H1 (cell line): ENCODE results near the gene KIF5C. TPM values are rescaled to one million over a fixed set of nuclear protein-coding genes. Genes with fewer than 3 reads are reported as not detected.

Experiments used
- CBX8 ChIP-seq: fragments of 300-800, 300-1000 bp; sonication (generic); IDR thresholded peaks from 2 replicates; pipeline ENCODE4 v1.7.1; 2016; ENCODE audit warnings: low read depth, low read length, borderline replicate concordance
- EZH2 ChIP-seq: fragments of 200-600 bp; sonication (generic); IDR thresholded peaks from 2 replicates; pipeline ENCODE4 v1.7.1; 2012; ENCODE audit warnings: low read depth, mild to moderate bottlenecking, moderate library complexity, low read length, inconsistent platforms; ENCODE audit not compliant: severe bottlenecking
- HDAC6 ChIP-seq: IDR thresholded peaks from one replicate; pipeline ENCODE4 v1.7.1; 2012; ENCODE audit warnings: low read depth, mild to moderate bottlenecking, inconsistent platforms, low read length, moderate library complexity
- KDM1A ChIP-seq: fragments of 200-600, 300-600 bp; sonication (generic); IDR thresholded peaks from 2 replicates; pipeline ENCODE4 v1.7.1; 2016; ENCODE audit warnings: mild to moderate bottlenecking, low read length, borderline replicate concordance
- KDM4A ChIP-seq: IDR thresholded peaks from one replicate; pipeline ENCODE4 v1.7.1; 2012; ENCODE audit warnings: low read depth, mild to moderate bottlenecking, moderate library complexity, low read length, inconsistent platforms; ENCODE audit not compliant: severe bottlenecking
- SIN3A ChIP-seq, 2 experiments: IDR thresholded peaks in 1 of 2; conservative IDR thresholded peaks in 1 of 2; 2 replicates each; pipeline ENCODE4 v1.6.1; 2011 to 2012; ENCODE audit warnings: low read length in 2 of 2, improper control_type of control experiment in 1 of 2, low read depth in 1 of 2, mild to moderate bottlenecking in 1 of 2
- SP4 ChIP-seq: IDR thresholded peaks from 2 replicates; pipeline ENCODE4 v1.6.1; 2012; ENCODE audit warnings: low read length, inconsistent platforms
- SRF ChIP-seq: IDR thresholded peaks from 2 replicates; pipeline ENCODE4 v1.6.1; 2011; ENCODE audit warnings: mild to moderate bottlenecking, low read depth, low read length, moderate library complexity
- TAF1 ChIP-seq: IDR thresholded peaks from 2 replicates; pipeline ENCODE4 v1.6.1; 2011; ENCODE audit warnings: mild to moderate bottlenecking, low read depth, low read length
- polyA plus RNA-seq, 7 experiments: library from polyadenylated mRNA; depleted of rRNA in 3 of 7; stranded (reverse) in 5 of 7; unstranded in 2 of 7; fragments of >200 nt in 5 of 7; fragments of 200-250 nt in 2 of 7; gene quantifications; 1 replicate in 5 of 7; 2 replicates in 1 of 7; 4 replicates in 1 of 7; pipeline versions ENCODE4 v1.2.1 to v1.2.3, GENCODE V29; 2011 to 2013; ENCODE audit warnings: missing spikeins in 2 of 7, mixed read lengths in 2 of 7
- total RNA-seq: library from RNA; stranded (reverse); fragmentation: NEBNext Ultra II Directional; extraction: Animal tissue kit (Norgen Biotek cat#: 25700); gene quantifications from 2 replicates; pipeline ENCODE4 v1.2.1, GENCODE V29; 2021
- TF ChIP-seq, protein P1 (sequence below): fragments of 300-600 bp; sonication (generic); IDR thresholded peaks from 2 replicates; pipeline ENCODE4 v1.7.1; 2012; ENCODE audit warnings: low read length, moderate library complexity, mild to moderate bottlenecking, inconsistent platforms; ENCODE audit not compliant: insufficient replicate concordance
- TF ChIP-seq, protein P2 (sequence below): IDR thresholded peaks from 2 replicates; pipeline ENCODE4 v1.6.1; 2011; ENCODE audit warnings: low read depth, mild to moderate bottlenecking, low read length; ENCODE audit not compliant: insufficient read depth

KIF5C gene
- total and polyA plus RNA-seq, 2 of the 8 experiments (the other 6 are each of a cell fraction or from before 2014, with no cell fraction given): 16.3 to 66.4 TPM

DNA sequence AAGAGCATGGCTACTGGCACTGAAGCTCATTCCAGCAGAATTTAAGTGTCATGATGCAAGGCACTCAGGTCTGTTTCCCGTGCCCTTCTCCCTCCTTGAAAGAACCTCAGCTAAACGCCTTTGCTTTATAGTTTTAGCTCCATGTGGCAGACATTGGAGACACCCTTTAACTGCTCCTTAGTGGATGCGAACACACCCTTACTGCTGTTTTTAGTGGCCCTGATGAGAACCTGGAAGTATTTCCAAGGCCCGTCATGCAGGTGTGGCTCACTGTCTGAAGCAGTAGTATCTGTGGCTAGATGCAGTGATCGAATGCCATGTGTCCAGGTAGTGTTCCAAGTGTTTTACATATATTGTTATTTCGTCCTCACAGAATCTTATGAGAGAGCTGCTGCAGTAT is 28.3 kb downstream of the KIF5C start (continued):
- TF ChIP-seq, protein P1, sequence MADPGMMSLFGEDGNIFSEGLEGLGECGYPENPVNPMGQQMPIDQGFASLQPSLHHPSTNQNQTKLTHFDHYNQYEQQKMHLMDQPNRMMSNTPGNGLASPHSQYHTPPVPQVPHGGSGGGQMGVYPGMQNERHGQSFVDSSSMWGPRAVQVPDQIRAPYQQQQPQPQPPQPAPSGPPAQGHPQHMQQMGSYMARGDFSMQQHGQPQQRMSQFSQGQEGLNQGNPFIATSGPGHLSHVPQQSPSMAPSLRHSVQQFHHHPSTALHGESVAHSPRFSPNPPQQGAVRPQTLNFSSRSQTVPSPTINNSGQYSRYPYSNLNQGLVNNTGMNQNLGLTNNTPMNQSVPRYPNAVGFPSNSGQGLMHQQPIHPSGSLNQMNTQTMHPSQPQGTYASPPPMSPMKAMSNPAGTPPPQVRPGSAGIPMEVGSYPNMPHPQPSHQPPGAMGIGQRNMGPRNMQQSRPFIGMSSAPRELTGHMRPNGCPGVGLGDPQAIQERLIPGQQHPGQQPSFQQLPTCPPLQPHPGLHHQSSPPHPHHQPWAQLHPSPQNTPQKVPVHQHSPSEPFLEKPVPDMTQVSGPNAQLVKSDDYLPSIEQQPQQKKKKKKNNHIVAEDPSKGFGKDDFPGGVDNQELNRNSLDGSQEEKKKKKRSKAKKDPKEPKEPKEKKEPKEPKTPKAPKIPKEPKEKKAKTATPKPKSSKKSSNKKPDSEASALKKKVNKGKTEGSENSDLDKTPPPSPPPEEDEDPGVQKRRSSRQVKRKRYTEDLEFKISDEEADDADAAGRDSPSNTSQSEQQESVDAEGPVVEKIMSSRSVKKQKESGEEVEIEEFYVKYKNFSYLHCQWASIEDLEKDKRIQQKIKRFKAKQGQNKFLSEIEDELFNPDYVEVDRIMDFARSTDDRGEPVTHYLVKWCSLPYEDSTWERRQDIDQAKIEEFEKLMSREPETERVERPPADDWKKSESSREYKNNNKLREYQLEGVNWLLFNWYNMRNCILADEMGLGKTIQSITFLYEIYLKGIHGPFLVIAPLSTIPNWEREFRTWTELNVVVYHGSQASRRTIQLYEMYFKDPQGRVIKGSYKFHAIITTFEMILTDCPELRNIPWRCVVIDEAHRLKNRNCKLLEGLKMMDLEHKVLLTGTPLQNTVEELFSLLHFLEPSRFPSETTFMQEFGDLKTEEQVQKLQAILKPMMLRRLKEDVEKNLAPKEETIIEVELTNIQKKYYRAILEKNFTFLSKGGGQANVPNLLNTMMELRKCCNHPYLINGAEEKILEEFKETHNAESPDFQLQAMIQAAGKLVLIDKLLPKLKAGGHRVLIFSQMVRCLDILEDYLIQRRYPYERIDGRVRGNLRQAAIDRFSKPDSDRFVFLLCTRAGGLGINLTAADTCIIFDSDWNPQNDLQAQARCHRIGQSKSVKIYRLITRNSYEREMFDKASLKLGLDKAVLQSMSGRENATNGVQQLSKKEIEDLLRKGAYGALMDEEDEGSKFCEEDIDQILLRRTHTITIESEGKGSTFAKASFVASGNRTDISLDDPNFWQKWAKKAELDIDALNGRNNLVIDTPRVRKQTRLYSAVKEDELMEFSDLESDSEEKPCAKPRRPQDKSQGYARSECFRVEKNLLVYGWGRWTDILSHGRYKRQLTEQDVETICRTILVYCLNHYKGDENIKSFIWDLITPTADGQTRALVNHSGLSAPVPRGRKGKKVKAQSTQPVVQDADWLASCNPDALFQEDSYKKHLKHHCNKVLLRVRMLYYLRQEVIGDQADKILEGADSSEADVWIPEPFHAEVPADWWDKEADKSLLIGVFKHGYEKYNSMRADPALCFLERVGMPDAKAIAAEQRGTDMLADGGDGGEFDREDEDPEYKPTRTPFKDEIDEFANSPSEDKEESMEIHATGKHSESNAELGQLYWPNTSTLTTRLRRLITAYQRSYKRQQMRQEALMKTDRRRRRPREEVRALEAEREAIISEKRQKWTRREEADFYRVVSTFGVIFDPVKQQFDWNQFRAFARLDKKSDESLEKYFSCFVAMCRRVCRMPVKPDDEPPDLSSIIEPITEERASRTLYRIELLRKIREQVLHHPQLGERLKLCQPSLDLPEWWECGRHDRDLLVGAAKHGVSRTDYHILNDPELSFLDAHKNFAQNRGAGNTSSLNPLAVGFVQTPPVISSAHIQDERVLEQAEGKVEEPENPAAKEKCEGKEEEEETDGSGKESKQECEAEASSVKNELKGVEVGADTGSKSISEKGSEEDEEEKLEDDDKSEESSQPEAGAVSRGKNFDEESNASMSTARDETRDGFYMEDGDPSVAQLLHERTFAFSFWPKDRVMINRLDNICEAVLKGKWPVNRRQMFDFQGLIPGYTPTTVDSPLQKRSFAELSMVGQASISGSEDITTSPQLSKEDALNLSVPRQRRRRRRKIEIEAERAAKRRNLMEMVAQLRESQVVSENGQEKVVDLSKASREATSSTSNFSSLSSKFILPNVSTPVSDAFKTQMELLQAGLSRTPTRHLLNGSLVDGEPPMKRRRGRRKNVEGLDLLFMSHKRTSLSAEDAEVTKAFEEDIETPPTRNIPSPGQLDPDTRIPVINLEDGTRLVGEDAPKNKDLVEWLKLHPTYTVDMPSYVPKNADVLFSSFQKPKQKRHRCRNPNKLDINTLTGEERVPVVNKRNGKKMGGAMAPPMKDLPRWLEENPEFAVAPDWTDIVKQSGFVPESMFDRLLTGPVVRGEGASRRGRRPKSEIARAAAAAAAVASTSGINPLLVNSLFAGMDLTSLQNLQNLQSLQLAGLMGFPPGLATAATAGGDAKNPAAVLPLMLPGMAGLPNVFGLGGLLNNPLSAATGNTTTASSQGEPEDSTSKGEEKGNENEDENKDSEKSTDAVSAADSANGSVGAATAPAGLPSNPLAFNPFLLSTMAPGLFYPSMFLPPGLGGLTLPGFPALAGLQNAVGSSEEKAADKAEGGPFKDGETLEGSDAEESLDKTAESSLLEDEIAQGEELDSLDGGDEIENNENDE: no peak
- TF ChIP-seq KDM4A (no peak), EZH2 (no peak), SP4 (no peak), SIN3A (conservative IDR thresholded peaks at IDR 0.05 in 1 of 2, IDR thresholded peaks at IDR 0.05 in 1 of 2; ENCODE audit: low read depth in 1 of 2, low read length in 2 of 2) (no peak), KDM1A (no peak), SRF (no peak), HDAC6 (no peak), TAF1 (no peak), CBX8 (no peak)
- TF ChIP-seq, protein P2, sequence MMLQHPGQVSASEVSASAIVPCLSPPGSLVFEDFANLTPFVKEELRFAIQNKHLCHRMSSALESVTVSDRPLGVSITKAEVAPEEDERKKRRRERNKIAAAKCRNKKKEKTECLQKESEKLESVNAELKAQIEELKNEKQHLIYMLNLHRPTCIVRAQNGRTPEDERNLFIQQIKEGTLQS: no peak
